GM19467 (cell line): ENCODE measurements around the gene EP300.
"Not testable (repeated sequence)": the region's sequence is repeated elsewhere in the genome, so short reads cannot be mapped to it uniquely, and the experiment has no call there.

Experiments
- ATAC-seq: cut with Tn5 transposase; IDR thresholded peaks from one replicate; pipeline ENCODE4 v1.9.1; 2021; ENCODE audit warnings: mild to moderate bottlenecking, moderate library complexity; ENCODE audit not compliant: unreplicated experiment

The EP300 gene

DNA sequence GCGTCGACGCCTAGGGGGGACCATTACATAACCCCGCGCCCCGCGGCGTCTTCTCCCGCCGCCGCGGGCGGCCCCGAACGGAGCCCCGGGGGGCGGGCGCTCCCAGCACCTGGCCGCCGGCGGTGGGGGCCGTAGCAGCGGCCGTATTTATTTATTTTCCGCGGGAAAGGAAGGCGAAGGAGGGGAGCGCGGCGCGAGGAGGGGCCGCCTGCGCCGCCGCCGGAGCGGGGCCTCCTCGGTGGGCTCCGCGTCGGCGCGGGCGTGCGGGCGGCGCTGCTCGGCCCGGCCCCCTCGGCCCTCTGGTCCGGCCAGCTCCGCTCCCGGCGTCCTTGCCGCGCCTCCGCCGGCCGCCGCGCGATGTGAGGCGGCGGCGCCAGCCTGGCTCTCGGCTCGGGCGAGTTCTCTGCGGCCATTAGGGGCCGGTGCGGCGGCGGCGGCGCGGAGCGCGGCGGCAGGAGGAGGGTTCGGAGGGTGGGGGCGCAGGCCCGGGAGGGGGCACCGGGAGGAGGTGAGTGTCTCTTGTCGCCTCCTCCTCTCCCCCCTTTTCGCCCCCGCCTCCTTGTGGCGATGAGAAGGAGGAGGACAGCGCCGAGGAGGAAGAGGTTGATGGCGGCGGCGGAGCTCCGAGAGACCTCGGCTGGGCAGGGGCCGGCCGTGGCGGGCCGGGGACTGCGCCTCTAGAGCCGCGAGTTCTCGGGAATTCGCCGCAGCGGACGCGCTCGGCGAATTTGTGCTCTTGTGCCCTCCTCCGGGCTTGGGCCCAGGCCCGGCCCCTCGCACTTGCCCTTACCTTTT is at the start of gene EP300:
Gene EP300, plus strand, starts transcription at position 570 of the 795 bp plus-strand sequence. CDS start 413 bp downstream, outside the sequence.
- peak; percentile 37 for ATAC-seq

GRCh38 chr22:41043722-41044121 is 48.7 kb upstream of the EP300 start:
- no peak for ATAC-seq

GRCh38 chr22:41045575-41045974 is 46.8 kb upstream of the EP300 start:
- ATAC-seq = not testable (repeated sequence)

GRCh38 chr22:41047801-41048211 is 44.6 kb upstream of the EP300 start:
- no peak for ATAC-seq

- ATAC-seq = not testable (repeated sequence)
These were observed 44.0 kb upstream of the EP300 start for GRCh38 chr22:41048345-41048744.

- no peak for ATAC-seq
These were observed 43.3 kb upstream of the EP300 start for GRCh38 chr22:41048791-41049717.

DNA sequence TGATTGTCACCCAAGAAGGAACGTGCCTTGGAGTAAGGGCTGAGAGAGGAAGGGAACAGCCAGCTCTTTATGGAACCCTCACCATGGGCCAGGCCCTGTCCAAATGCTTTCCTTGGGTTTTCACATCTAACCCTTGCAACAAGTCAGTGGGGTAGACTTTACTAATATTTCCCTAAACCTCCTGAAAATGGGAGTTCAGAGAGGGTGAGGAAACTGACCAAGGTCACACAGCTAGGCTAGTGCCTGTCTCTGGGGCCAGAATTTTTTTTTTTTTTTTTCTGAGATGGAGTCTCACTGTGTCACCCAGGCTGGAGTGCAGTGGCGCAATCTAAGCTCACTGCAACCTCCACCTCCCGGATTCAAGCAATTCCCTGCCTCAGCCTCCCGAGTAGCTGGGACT is 42.6 kb upstream of the EP300 start:
- ATAC-seq = not testable (repeated sequence)

DNA sequence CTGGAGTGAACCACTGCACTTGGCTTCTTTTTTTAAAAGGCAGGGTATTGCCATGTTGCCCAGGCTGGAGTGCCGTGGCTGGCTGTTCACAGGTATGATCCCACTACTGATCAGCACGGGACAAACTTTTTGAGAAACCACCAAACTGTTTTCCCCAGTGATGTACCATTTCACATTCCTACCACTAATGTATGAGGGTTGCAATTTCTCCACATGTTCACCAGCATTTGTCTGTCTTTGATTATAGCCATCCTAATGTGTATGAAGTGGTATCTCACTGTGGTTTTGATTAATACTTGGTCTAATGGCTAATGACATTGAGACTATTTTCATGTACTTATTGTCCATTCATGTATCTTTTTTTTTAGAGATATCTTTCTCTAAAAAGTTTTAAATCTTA is 41.5 kb upstream of the EP300 start:
- ATAC-seq = no peak

GRCh38 chr22:41052661-41053490 is 39.5 kb upstream of the EP300 start:
- ATAC-seq = no peak

DNA sequence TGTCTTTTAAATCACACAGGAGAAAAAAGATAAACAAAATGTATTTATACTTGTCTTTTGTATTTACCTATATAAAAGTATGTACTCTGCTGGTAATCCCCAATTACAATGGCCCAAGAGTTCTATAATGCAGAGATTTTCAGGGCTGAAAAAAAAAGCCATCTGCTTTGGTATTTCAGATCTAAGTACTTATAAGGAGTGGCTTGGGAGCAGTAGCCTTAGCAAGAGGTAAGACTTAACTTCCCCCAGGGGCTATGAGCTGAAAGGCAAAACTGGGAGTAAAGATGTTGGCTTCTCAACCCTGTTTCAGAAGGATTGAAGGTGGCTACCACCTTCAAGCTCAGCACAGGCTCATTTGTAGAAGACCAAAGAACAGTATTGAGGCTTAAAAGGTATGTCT is 35.3 kb upstream of the EP300 start:
- ATAC-seq = no peak

GRCh38 chr22:41062146-41062545 is 30.2 kb upstream of the EP300 start:
- ATAC-seq = no peak

- not testable (repeated sequence) for ATAC-seq
These were observed 28.1 kb upstream of the EP300 start for GRCh38 chr22:41064326-41064725.

DNA sequence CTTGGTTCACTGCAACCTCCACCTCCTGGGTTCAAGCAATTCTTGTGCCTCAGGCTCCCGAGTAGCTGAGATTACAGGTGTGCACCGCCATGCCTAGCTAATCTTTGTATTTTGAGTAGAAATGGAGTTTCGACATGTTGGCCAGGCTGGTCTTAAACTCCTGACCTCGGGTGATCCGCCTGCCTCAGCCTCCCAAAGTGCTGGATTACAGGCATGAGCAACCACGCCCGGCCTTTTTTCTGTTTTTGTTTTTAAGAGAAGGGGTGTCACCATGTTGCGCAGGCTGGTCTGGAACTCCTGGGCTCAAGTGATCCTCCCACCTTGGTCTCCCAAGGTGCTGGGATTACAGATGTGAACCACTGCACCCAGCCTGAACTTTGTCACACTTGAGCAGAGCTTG is 26.1 kb upstream of the EP300 start:
- ATAC-seq = not testable (repeated sequence)

DNA sequence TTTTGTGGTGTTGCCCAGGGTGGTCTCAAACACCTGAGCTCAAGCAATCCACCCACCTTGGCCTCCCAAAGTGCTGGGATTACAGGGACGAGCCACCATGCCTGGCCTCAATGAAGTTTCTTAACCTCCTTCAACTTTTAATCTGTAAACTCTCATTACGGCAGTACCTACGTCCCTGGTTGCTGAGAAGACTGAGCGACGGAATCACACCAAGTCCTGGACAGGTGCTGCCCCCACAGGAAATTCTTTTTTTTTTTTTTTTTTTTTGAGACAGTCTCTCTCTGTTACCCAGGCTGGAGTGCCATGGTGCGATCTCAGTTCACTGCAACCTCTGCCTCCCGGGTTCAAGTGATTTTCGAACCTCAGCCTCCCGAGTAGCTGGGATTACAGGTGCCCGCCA is 24.4 kb upstream of the EP300 start:
- not testable (repeated sequence) for ATAC-seq

DNA sequence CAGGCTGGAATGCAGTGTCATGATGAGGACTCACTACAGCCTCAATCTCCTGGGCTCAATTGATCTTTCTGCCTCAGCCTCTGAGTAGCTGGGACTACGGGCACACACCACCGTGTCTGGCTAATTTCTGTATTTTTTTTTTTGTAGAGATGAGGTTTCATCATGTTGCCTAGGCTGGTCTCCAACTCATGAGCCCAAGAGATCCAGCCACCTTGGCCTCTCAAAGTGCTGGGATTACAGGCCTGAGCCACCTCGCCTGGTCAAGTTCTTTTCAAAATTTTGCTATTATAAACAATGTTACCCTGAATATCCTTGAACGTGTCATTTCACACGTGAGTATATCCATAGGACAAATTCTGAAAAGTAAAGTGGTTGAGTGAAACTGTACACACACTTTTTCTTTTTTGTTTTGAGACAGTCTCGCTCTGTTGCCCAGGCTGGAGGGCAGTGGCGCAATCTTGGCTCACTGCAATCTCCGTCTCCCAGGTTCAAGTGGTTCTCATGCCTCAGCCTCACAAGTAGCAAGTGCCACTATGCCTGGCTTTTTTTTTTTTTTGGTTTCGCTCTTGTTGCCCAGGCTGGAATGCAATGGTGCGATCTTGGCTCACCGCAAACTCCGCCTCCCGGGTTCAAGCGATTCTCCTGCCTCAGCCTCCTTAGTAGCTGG is 21.6 kb upstream of the EP300 start:
- ATAC-seq = no peak

DNA sequence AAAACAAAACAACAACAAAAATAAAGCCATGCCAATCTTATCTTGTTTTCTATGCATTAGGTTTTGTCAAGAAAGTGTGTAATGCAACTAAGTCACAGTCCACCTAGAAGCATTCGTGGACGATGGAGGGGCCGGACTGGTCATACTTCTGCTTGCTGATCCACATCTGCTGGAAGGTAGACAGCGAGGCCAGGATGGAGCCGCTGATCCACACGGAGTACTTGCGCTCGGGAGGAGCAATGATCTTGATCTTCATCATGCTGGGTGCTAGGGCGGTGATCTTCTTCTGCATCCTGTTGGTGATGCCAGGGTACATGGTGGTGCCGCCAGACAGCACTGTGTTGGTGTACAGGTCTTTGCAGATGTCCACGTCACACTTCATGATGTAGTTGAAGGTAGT is 18.3 kb upstream of the EP300 start:
- no peak for ATAC-seq

DNA sequence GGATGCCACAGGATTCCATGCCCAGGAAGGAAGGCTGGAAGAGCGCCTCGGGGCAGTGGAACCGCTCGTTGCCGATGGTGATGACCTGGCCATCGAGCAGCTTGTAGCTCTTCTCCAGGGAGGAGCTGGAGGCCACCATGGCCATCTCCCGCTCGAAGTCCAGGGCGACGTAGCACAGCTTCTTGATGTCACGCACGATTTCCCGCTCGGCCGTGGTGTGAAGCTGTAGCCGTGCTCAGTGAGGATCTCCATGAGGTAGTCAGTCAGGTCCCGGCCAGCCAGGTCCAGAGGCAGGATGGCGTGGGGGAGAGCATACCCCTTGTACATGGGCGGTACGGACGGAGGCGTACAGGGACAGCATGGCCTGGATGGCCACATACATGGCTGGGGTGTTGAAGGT is 17.9 kb upstream of the EP300 start:
- ATAC-seq = no peak

- no peak for ATAC-seq
These were observed 17.3 kb upstream of the EP300 start for GRCh38 chr22:41074941-41075710.

DNA sequence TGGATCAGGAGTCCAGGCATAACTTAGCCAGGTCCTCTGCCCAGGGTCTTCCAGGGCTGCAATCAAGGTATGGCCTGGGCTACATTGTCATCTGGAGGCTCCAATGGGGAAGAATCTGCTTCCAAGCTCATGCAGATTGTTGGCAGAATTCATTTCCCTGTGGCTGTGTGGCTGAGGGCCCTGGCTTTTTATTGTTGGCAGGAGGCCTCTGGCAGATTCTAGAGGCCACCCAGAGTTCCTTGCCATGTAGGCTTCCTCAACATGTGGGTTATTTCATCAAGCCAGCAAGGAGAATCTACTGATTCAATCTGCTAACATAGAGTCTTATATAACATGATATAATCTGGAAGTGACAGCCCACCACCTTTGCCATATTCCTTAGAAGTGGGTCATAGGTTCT is 16.4 kb upstream of the EP300 start:
- no peak for ATAC-seq

- ATAC-seq = no peak
These were observed 15.5 kb upstream of the EP300 start for GRCh38 chr22:41076857-41077256.
